Neural progenitor cell (in vitro differentiated cells): ENCODE data around the gene BCR.

Experiments
- EZH2phosphoT487 ChIP-seq: fragments of 200-600 bp; sonication (generic); IDR thresholded peaks from 2 replicates; pipeline ENCODE4 v1.6.1; 2017; ENCODE audit warnings: antibody characterized with exemption
- TF ChIP-seq, protein P1 (sequence below): fragments of 200-600 bp; sonication (generic); IDR thresholded peaks from 2 replicates; pipeline ENCODE4 v1.5.1; 2017; ENCODE audit warnings: antibody characterized with exemption, mild to moderate bottlenecking

DNA sequence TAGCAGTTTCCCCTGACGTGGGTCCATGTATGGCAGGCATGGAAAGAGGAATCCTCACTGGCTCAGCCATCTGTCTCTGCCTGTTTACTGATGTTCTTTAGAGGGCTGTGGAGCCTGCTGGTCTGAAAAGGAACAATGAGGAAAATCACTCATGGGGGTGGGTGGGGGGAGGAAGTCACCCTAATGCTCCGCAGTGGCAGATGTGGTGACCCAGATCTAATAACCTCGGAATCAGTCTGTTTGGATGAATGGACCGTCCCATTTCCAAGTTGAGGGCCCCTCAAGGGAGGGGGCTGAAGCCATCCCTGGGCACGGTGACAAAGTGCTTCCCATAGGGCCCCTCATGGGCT lies 4.4 kb downstream of the BCR start:
- TF ChIP-seq, protein P1, sequence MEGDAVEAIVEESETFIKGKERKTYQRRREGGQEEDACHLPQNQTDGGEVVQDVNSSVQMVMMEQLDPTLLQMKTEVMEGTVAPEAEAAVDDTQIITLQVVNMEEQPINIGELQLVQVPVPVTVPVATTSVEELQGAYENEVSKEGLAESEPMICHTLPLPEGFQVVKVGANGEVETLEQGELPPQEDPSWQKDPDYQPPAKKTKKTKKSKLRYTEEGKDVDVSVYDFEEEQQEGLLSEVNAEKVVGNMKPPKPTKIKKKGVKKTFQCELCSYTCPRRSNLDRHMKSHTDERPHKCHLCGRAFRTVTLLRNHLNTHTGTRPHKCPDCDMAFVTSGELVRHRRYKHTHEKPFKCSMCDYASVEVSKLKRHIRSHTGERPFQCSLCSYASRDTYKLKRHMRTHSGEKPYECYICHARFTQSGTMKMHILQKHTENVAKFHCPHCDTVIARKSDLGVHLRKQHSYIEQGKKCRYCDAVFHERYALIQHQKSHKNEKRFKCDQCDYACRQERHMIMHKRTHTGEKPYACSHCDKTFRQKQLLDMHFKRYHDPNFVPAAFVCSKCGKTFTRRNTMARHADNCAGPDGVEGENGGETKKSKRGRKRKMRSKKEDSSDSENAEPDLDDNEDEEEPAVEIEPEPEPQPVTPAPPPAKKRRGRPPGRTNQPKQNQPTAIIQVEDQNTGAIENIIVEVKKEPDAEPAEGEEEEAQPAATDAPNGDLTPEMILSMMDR, result no peak
- TF ChIP-seq EZH2phosphoT487, result no peak
